ENCODE measurements around the gene HOXA7.

HOXA7 gene

GRCh38 chr7:27159266-27160144 is 3.0 kb upstream of the HOXA7 start:
- no peak for DNase-seq (ENCODE audit: low read depth in 2 of 2)

GRCh38 chr7:27158436-27159265 is 2.2 kb upstream of the HOXA7 start:
- no peak for DNase-seq (ENCODE audit: low read depth in 2 of 2)

GRCh38 chr7:27157702-27158431 is 1.4 kb upstream of the HOXA7 start:
- DNase-seq (ENCODE audit: low read depth in 2 of 2) = no peak

GRCh38 chr7:27156916-27157701 is 634 bp upstream of the HOXA7 start:
- no peak for DNase-seq (ENCODE audit: low read depth in 2 of 2)

GRCh38 chr7:27155816-27156507 is 513 bp downstream of the HOXA7 start:
- no peak for DNase-seq (ENCODE audit: low read depth in 2 of 2)

- DNase-seq (ENCODE audit: low read depth in 2 of 2) = peak in 1 of 2 experiments; percentile 45
Measured at GRCh38 chr7:27154901-27155815, 1.3 kb downstream of the HOXA7 start.

GRCh38 chr7:27154369-27154768 is 2.1 kb downstream of the HOXA7 start:
- no peak for DNase-seq (ENCODE audit: low read depth in 2 of 2)

- DNase-seq (ENCODE audit: low read depth in 2 of 2) = no peak
Measured at GRCh38 chr7:27153526-27153925, 2.9 kb downstream of the HOXA7 start.

GRCh38 chr7:27152816-27153442 is 3.5 kb downstream of the HOXA7 start:
- no peak for DNase-seq (ENCODE audit: low read depth in 2 of 2)

GRCh38 chr7:27151931-27152815 is 4.3 kb downstream of the HOXA7 start, which contains the start of gene HOXA3:
HOXA3 (minus strand) TSS chr7:27152583; CDS start chr7:27110640, 41,943 bp downstream.
- DNase-seq (ENCODE audit: low read depth in 2 of 2) = no peak

- DNase-seq (ENCODE audit: low read depth in 2 of 2) = no peak
Measured at GRCh38 chr7:27151341-27151930, 5.0 kb downstream of the HOXA7 start.

GRCh38 chr7:27150568-27151340 is 5.7 kb downstream of the HOXA7 start:
- peak; percentile 41 to 58 for DNase-seq (ENCODE audit: low read depth in 2 of 2)

- no peak for DNase-seq (ENCODE audit: low read depth in 2 of 2)
Measured at GRCh38 chr7:27149842-27150567, 6.5 kb downstream of the HOXA7 start.

GRCh38 chr7:27148756-27149641 is 7.5 kb downstream of the HOXA7 start:
- no peak for DNase-seq (ENCODE audit: low read depth in 2 of 2)
